ENCODE measurements around the gene DLG1. TPM values are rescaled to one million over a fixed set of nuclear protein-coding genes. Genes with fewer than 3 reads are reported as not detected.
A peak's percentile ranks its signal among the peaks of the same experiment; 100 is the strongest.

The DLG1 gene
- total RNA-seq, 1 donor from 2014 or later: 77.5 TPM

DNA sequence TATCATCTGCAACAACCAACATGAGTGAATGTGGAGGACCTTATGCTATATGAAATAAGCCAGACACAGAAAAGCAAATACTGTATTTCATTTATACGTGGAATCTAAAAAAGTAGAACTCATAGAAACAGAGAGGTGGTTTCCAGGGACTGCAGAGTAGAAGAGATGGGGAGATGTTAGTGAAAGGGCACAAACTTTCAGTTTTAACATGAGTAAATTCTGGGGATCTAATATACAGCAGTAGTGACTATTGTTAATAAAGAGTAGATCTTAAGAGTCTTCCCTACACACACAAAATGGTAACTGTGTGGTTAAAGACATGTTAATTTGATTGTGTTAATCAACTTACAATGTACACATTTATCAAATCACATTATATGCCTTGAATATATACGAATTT, 247.9 kb downstream of the DLG1 start:
- ATAC-seq (no peak), DNase-seq (no peak)
- H3K27me3 ChIP-seq: no peaks in the 10 kb centered on the region
- intact Hi-C loops (cut with DNase I): no loop called here
- H3K27ac ChIP-seq: no peak overlapping the region
- H3K4me3 ChIP-seq: no peak overlapping the region
- no peaks in the 10 kb centered on the region for H3K9me3 ChIP-seq
- no peaks in the 10 kb centered on the region for H3K4me1 ChIP-seq
- H3K36me3 ChIP-seq: peaks cover 55% of the 10 kb centered on the region
- TF ChIP-seq, protein P1, sequence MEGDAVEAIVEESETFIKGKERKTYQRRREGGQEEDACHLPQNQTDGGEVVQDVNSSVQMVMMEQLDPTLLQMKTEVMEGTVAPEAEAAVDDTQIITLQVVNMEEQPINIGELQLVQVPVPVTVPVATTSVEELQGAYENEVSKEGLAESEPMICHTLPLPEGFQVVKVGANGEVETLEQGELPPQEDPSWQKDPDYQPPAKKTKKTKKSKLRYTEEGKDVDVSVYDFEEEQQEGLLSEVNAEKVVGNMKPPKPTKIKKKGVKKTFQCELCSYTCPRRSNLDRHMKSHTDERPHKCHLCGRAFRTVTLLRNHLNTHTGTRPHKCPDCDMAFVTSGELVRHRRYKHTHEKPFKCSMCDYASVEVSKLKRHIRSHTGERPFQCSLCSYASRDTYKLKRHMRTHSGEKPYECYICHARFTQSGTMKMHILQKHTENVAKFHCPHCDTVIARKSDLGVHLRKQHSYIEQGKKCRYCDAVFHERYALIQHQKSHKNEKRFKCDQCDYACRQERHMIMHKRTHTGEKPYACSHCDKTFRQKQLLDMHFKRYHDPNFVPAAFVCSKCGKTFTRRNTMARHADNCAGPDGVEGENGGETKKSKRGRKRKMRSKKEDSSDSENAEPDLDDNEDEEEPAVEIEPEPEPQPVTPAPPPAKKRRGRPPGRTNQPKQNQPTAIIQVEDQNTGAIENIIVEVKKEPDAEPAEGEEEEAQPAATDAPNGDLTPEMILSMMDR (IDR thresholded peaks at IDR 0.05): no peak

DNA sequence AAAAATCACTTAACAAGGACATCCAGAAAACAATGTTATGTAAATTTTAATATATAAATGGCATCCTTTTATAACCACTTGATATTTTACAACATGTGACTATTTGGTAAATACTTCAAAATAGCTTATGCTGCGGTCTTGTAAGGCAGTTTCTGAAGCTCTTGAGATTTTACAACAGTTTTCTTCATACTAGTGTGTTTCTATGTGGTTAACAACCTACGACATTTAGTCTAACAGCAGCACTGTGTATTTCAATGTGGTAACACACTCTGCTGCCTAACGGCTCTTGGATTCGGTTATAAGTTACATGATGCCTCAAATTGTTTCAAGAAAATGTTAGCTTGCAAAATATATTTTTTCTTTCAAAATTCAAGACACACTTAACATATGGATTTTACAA, 255.9 kb downstream of the DLG1 start:
- ATAC-seq (peak; percentile 37), DNase-seq (no peak)
- TF ChIP-seq, protein P1 (IDR thresholded peaks at IDR 0.05): no peak
- H3K9me3 ChIP-seq: no peaks in the 10 kb centered on the region
- peaks cover 24% of the 10 kb centered on the region for H3K36me3 ChIP-seq
- H3K27me3 ChIP-seq: no peaks in the 10 kb centered on the region
- no peak overlapping the region for H3K27ac ChIP-seq
- H3K4me1 ChIP-seq: no peaks in the 10 kb centered on the region
- intact Hi-C loops (cut with DNase I): no loop called here
- H3K4me3 ChIP-seq: no peak overlapping the region

DNA sequence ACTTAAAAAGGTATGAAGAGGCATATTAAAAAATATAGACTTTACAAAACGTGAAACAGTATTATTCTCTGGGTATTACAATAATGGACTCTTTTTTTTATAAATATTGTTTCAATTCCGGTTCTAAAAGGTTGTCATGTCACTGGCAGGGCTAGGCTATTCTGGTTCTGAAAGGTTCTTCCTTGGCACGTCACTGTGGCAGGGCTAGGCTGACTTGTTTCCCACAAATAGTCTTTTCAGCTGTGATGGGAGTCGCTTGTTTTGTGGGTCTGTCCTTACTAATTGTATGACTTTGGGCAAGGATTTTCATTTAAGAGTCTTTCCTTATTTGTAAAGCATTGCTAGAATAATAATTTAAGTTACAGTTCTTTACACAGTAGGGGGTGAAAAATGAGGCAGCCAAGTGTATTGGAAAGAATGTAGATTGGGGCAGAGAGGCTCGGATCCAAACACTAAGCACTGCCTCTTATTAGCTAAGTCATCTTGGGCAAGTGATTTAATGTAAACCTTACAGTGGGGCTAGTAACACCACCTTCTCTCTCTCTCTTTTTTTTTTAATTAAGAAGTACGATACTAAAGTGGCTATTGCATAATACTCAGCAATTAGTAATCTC, 256.4 kb downstream of the DLG1 start:
- no peak for ATAC-seq
- no peaks in the 10 kb centered on the region for H3K9me3 ChIP-seq
- H3K27ac ChIP-seq: no peak overlapping the region
- H3K4me3 ChIP-seq: no peak overlapping the region
- DNase-seq: no peak
- TF ChIP-seq, protein P1 (IDR thresholded peaks at IDR 0.05): no peak
- H3K4me1 ChIP-seq: no peaks in the 10 kb centered on the region
- H3K27me3 ChIP-seq: no peaks in the 10 kb centered on the region
- intact Hi-C loops (cut with DNase I): no loop called here
- H3K36me3 ChIP-seq: peaks cover 24% of the 10 kb centered on the region

DNA sequence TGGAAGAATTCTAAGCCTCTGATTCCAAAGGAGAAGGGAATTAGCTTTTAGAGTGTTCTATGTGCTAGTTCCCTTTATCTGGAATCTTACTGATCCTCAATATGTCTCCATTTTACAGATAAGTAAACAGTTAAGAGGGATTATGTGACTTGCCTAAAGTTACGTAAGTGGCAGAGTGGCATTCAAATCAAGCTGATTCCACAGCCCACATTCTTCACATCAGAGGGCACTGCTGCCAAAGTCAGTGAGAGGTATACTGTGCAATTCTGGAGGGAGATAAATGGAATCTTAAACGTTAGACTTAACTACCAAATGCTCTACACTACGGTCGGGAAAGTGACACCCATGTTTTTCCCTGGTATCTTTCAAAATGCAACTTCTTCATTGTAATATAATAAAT, 257.8 kb downstream of the DLG1 start:
- intact Hi-C loops (cut with DNase I): no loop called here
- Histone ChIP-seq H3K9me3 (no peaks in the 10 kb centered on the region), H3K4me1 (no peaks in the 10 kb centered on the region), H3K36me3 (peaks cover 14% of the 10 kb centered on the region), H3K4me3 (no peak overlapping the region), H3K27me3 (no peaks in the 10 kb centered on the region), H3K27ac (no peak overlapping the region)
- no peak for DNase-seq
- no peak for ATAC-seq
- TF ChIP-seq, protein P1 (IDR thresholded peaks at IDR 0.05): no peak

DNA sequence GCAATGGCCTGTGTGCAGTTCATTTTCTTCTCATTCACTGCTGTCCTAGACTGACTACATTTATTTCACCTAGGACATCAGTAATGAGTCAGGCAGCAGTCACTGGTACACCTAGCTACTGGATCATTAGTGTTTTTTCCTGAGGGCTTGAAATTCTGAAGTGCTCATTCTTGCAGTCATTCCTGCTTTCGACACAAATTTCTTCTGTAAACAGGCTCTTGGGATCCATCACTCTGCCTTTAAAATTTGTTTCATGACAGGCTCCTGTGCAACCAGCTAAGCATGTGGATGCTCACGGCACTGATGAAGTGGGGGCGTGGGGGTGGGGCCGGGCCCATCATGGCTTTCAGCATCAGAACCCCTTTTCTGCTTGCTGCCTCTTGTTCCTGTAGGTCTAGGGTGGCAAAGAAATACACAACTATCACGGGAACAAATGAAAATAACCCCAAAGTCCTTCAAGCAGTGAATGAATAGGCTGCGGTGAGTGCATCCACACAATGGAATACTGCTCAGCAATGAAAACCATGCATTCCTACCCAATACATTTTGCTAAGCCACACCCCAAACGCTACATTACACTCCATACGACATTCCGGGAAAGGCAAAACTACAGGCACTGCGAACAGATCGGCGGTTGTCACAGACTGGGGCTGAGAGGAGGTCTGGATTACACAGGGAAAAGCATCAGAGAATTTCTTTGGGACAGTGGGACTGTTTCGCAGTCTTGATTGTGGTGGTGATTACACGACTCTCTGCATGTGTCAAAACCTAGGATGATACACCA, 259.5 kb downstream of the DLG1 start:
- TF ChIP-seq, protein P1 (IDR thresholded peaks at IDR 0.05): no peak
- DNase-seq: no peak
- intact Hi-C loops (cut with DNase I): no loop called here

More for the DNA sequence above, 259.5 kb downstream of the DLG1 start:
- ATAC-seq: no peak
- Histone ChIP-seq H3K27ac (no peak overlapping the region), H3K4me3 (no peak overlapping the region), H3K4me1 (no peaks in the 10 kb centered on the region), H3K27me3 (no peaks in the 10 kb centered on the region), H3K36me3 (peaks cover 3% of the 10 kb centered on the region), H3K9me3 (no peaks in the 10 kb centered on the region)
